HCT116 (cell line): ENCODE measurements around the gene NDST3. TPM values are rescaled to one million over a fixed set of nuclear protein-coding genes. Genes with fewer than 3 reads are reported as not detected.

Experiments
- ATAC-seq: fragments of 200-7000 bp; cut with Tn5 transposase; 2 replicates; pipeline ENCODE4 v1.9.1; 2020; ENCODE audit warnings: mild to moderate bottlenecking, moderate library complexity
- BruUV-seq: library from RNA; stranded (reverse); fragments of 400-500 nt; replicated peaks from 2 replicates; lab custom pipeline; 2021; lab: Mats Ljungman, UMichigan
- CTCF ChIA-PET: fragments of 300-600 bp; sonication (Branson Sonifier 250); formaldehyde crosslinking; loops from one replicate; lab custom pipeline; 2021; ENCODE audit warnings: antibody characterized with exemption; lab: Charles Lee
- POLR2A ChIA-PET: fragments of 300-600, 350-600 bp; sonication (Branson Sonifier 250); formaldehyde crosslinking; loops from one replicate; lab custom pipeline; 2021; ENCODE audit warnings: antibody characterized with exemption; lab: Charles Lee
- RAD21 ChIA-PET, 2 experiments: fragments of 300-600 bp; sonication (Branson Sonifier 250); formaldehyde crosslinking; loops; one replicate each; lab custom pipeline; 2023; ENCODE audit warnings: low total read pairs in 2 of 2; ENCODE audit not compliant: uncharacterized antibody in 2 of 2, unreplicated experiment in 2 of 2, low non-redundant PET in 1 of 2; lab: Charles Lee
- DNase-seq: peaks from one replicate; pipeline ENCODE4 v3.0.0-alpha.2; 2010; ENCODE audit warnings: low read depth, low spot score
- H2AFZ ChIP-seq: fragments of 200-600 bp; shearing (Covaris generic), sonication (generic); 2 replicates; pipeline ENCODE4 v1.6.1; 2017; ENCODE audit warnings: low read depth, mixed run types, mixed read lengths, antibody characterized with exemption, low read length; ENCODE audit not compliant: poor library complexity, severe bottlenecking
- H3K27ac ChIP-seq: 2 replicates; pipeline ENCODE4 v1.5.1; 2012; ENCODE audit warnings: low read depth, low read length
- H3K27me3 ChIP-seq: fragments of 200-600 bp; sonication (generic); 2 replicates; pipeline ENCODE4 v1.6.1; 2016; ENCODE audit warnings: mixed run types, low read length, mixed read lengths; ENCODE audit not compliant: insufficient read depth
- H3K36me3 ChIP-seq, 2 experiments: fragments of 200-500 bp in 1 of 2; fragments of 200-600 bp in 1 of 2; sonication (Bioruptor generic) in 1 of 2; sonication (generic) in 1 of 2; 2 replicates each; pipeline versions ENCODE4 v1.5.1 to v1.6.1; 2014 to 2016; ENCODE audit warnings: low read length in 2 of 2, inconsistent platforms in 1 of 2, mixed read lengths in 1 of 2, mixed run types in 1 of 2; ENCODE audit not compliant: insufficient read depth in 2 of 2, control insufficient read depth in 1 of 2
- H3K4me1 ChIP-seq, 2 experiments: fragments of 200-600 bp in 1 of 2; sonication (generic) in 1 of 2; 2 replicates each; pipeline versions ENCODE4 v1.5.1 to v1.6.1; 2012 to 2017; ENCODE audit warnings: low read length in 2 of 2, inconsistent platforms in 1 of 2, mild to moderate bottlenecking in 1 of 2, mixed read lengths in 1 of 2, mixed run types in 1 of 2, moderate library complexity in 1 of 2; ENCODE audit not compliant: insufficient read depth in 2 of 2, control insufficient read depth in 1 of 2
- H3K4me2 ChIP-seq: fragments of 200-600 bp; sonication (generic); 2 replicates; pipeline ENCODE4 v1.6.1; 2017; ENCODE audit warnings: mixed run types, low read length, mixed read lengths
- H3K4me3 ChIP-seq, 2 experiments: fragments of 200-600 bp in 1 of 2; sonication (generic) in 1 of 2; replicated peaks in 1 of 2; 2 replicates each; pipeline ENCODE4 v1.5.1; 2011 to 2016; ENCODE audit warnings: low read length in 2 of 2, control low read depth in 1 of 2, low read depth in 1 of 2, mild to moderate bottlenecking in 1 of 2, mixed read lengths in 1 of 2, mixed run types in 1 of 2
- H3K79me2 ChIP-seq: fragments of 200-600 bp; sonication (generic); 2 replicates; pipeline ENCODE4 v1.6.1; 2017; ENCODE audit warnings: mild to moderate bottlenecking, mixed run types, low read length, moderate library complexity, mixed read lengths; ENCODE audit not compliant: insufficient read depth
- H3K9ac ChIP-seq: fragments of 200-600 bp; sonication (generic); 2 replicates; pipeline ENCODE4 v1.6.1; 2016; ENCODE audit warnings: low read length, mixed read lengths
- H3K9me2 ChIP-seq: fragments of 200-600 bp; sonication (generic), shearing (Covaris generic); 2 replicates; pipeline ENCODE4 v1.6.1; 2017; ENCODE audit warnings: mixed run types, mild to moderate bottlenecking, moderate library complexity; ENCODE audit not compliant: insufficient read depth
- H3K9me3 ChIP-seq, 2 experiments: fragments of 200-500 bp in 1 of 2; fragments of 200-600 bp in 1 of 2; sonication (Bioruptor generic) in 1 of 2; sonication (generic) in 1 of 2; 2 replicates each; pipeline ENCODE4 v1.6.1; 2014 to 2017; ENCODE audit warnings: low read length in 2 of 2, mixed read lengths in 2 of 2, inconsistent platforms in 1 of 2, low read depth in 1 of 2, mild to moderate bottlenecking in 1 of 2, mixed run types in 1 of 2, moderate library complexity in 1 of 2; ENCODE audit not compliant: control insufficient read depth in 1 of 2, insufficient read depth in 1 of 2
- H4K20me1 ChIP-seq: fragments of 200-600 bp; sonication (generic), shearing (Covaris generic); 2 replicates; pipeline ENCODE4 v1.6.1; 2017; ENCODE audit warnings: mixed run types, mild to moderate bottlenecking, moderate library complexity; ENCODE audit not compliant: insufficient read depth
- CEBPB ChIP-seq: IDR thresholded peaks from 2 replicates; pipeline ENCODE4 v1.6.1; 2012; ENCODE audit warnings: low read depth
- MAX ChIP-seq: IDR thresholded peaks from 2 replicates; pipeline ENCODE4 v1.6.1; 2012
- REST ChIP-seq: IDR thresholded peaks from 2 replicates; pipeline ENCODE4 v1.6.1; 2012; ENCODE audit warnings: low read depth
- SIN3A ChIP-seq: IDR thresholded peaks from 2 replicates; pipeline ENCODE4 v1.6.1; 2012; ENCODE audit warnings: low read depth
- SP1 ChIP-seq: IDR thresholded peaks from 2 replicates; pipeline ENCODE4 v1.6.1; 2012; ENCODE audit warnings: low read depth
- SRF ChIP-seq: IDR thresholded peaks from 2 replicates; pipeline ENCODE4 v1.6.1; 2012; ENCODE audit warnings: low read depth
- TCF7L2 ChIP-seq: IDR thresholded peaks from 2 replicates; pipeline ENCODE4 v1.7.0; 2011; ENCODE audit warnings: borderline replicate concordance, inconsistent platforms; ENCODE audit not compliant: insufficient read depth, insufficient read length; ENCODE audit errors: extremely low read depth
- ZNF274 ChIP-seq: fragments of 200-500 bp; sonication (Bioruptor generic); IDR thresholded peaks from 2 replicates; pipeline ENCODE4 v1.6.1; 2014; ENCODE audit warnings: mild to moderate bottlenecking, low read depth, low read length, inconsistent platforms
- intact Hi-C: fragments of 100-400 bp; cut with micrococcal nuclease; formaldehyde crosslinking; loops from 2 replicates; pipeline ENCODE4 v1.10.0; 2022
- total RNA-seq: library from RNA; stranded (reverse); gene quantifications from one replicate; pipeline ENCODE4 v1.2.1, GENCODE V29; 2021; ENCODE audit not compliant: unreplicated experiment

Gene NDST3
- total RNA-seq, 1 experiment from 2014 or later, result not detected

- TF ChIP-seq REST (no peak), SRF (no peak), SP1 (no peak)
These were observed 139.9 kb downstream of the NDST3 start (continued) for GRCh38 chr4:118173956-118174725.

GRCh38 chr4:118175506-118175905 lies 141.2 kb downstream of the NDST3 start:
- no peak overlapping the region for H2AFZ ChIP-seq
- ChIA-PET RAD21 (no interaction called here), POLR2A (no interaction called here), CTCF (no interaction called here)
- no TSS peak for BruUV-seq
- no peaks in the 10 kb centered on the region for H3K9me3 ChIP-seq
- H3K4me3 ChIP-seq, result no peak overlapping the region
- H3K9ac ChIP-seq, result no peak overlapping the region
- no peak overlapping the region for H3K27ac ChIP-seq
- no peaks in the 10 kb centered on the region for H3K27me3 ChIP-seq
- no peaks in the 10 kb centered on the region for H4K20me1 ChIP-seq
- H3K36me3 ChIP-seq, result no peaks in the 10 kb centered on the region
- H3K9me2 ChIP-seq, result no peaks in the 10 kb centered on the region
- DNase-seq, result no peak
- ATAC-seq, result no peak
- H3K4me1 ChIP-seq, result no peaks in the 10 kb centered on the region
- H3K79me2 ChIP-seq, result no peaks in the 10 kb centered on the region
- intact Hi-C loops, result no loop called here
- no peak overlapping the region for H3K4me2 ChIP-seq
- no peak for TF ChIP-seq CEBPB
- no peak for TF ChIP-seq REST
- TF ChIP-seq SIN3A, result no peak
- TF ChIP-seq ZNF274, result no peak
- no peak for TF ChIP-seq MAX
- no peak for TF ChIP-seq TCF7L2
